RKO (cell line): ENCODE measurements around the gene LRP8.

Source experiments
- DNase-seq: peaks from one replicate; pipeline ENCODE4 v3.0.0-alpha.2; 2016; ENCODE audit warnings: low spot score

Gene LRP8

GRCh38 chr1:53258216-53258615, 69.7 kb downstream of the LRP8 start:
- no peak for DNase-seq

- DNase-seq, result no peak
These were observed 70.3 kb downstream of the LRP8 start for GRCh38 chr1:53257454-53258081.

- DNase-seq, result no peak
These were observed 71.1 kb downstream of the LRP8 start for GRCh38 chr1:53256511-53257453.

- DNase-seq, result no peak
These were observed 72.8 kb downstream of the LRP8 start for GRCh38 chr1:53255031-53255430.

- DNase-seq, result no peak
These were observed 73.7 kb downstream of the LRP8 start for GRCh38 chr1:53254011-53254640.

GRCh38 chr1:53250325-53250724, 77.5 kb downstream of the LRP8 start:
- DNase-seq, result no peak

- no peak for DNase-seq
These were observed 78.2 kb downstream of the LRP8 start for GRCh38 chr1:53249706-53250105.

GRCh38 chr1:53246261-53247134, 81.4 kb downstream of the LRP8 start:
- no peak for DNase-seq

- no peak for DNase-seq
These were observed 83.7 kb downstream of the LRP8 start for GRCh38 chr1:53244141-53244540.

- no peak for DNase-seq
These were observed 85.5 kb downstream of the LRP8 start for GRCh38 chr1:53242381-53242780.

- no peak for DNase-seq
These were observed 86.0 kb downstream of the LRP8 start for GRCh38 chr1:53241828-53242227.

- DNase-seq, result peak; percentile 95
These were observed 89.4 kb downstream of the LRP8 start, which contains the start of gene MAGOH for GRCh38 chr1:53238197-53239155. TSS of gene MAGOH (minus strand) at chr1:53238518. CDS start at chr1:53238448, 70 bp downstream.

GRCh38 chr1:53237638-53238037, 90.2 kb downstream of the LRP8 start:
- DNase-seq, result peak; percentile 23

GRCh38 chr1:53220962-53221286, 106.9 kb downstream of the LRP8 start:
- DNase-seq, result peak; percentile 21

GRCh38 chr1:53220171-53220961, 107.5 kb downstream of the LRP8 start, which contains the start of gene CZIB:
TSS of gene CZIB (minus strand) at chr1:53220634. CDS start at chr1:53220575, 59 bp downstream.
- peak; percentile 94 for DNase-seq

- DNase-seq, result no peak
These were observed 108.2 kb downstream of the LRP8 start for GRCh38 chr1:53219711-53220110.

GRCh38 chr1:53218201-53218600, 109.7 kb downstream of the LRP8 start:
- no peak for DNase-seq

GRCh38 chr1:53214376-53214940, 113.4 kb downstream of the LRP8 start:
- no peak for DNase-seq

GRCh38 chr1:53210954-53211353, 116.9 kb downstream of the LRP8 start:
- DNase-seq, result no peak
